ENCODE data around the gene HMGCS2. TPM values are rescaled to one million over a fixed set of nuclear protein-coding genes. Genes with fewer than 3 reads are reported as not detected.
"Not testable (repeated sequence)": the region's sequence is repeated elsewhere in the genome, so short reads cannot be mapped to it uniquely, and the experiment has no call there.

The HMGCS2 gene
- total RNA-seq, 1 donor from 2014 or later = not detected

GRCh38 chr1:119714583-119714982 is 54.1 kb downstream of the HMGCS2 start:
- no peak overlapping the region for H3K4me3 ChIP-seq (ENCODE audit: low read depth, low read length)
- H3K36me3 ChIP-seq (ENCODE audit: control insufficient read depth, insufficient read depth, low read length) = no peaks in the 10 kb centered on the region
- no peak for DNase-seq (ENCODE audit: low read depth)
- H3K27me3 ChIP-seq (ENCODE audit: control insufficient read depth, insufficient read depth, low read length) = no peaks in the 10 kb centered on the region
- no peak for TF ChIP-seq CTCF (IDR thresholded peaks at IDR 0.05; ENCODE audit: insufficient read depth, low read length, poor library complexity, severe bottlenecking)

- TF ChIP-seq CTCF (IDR thresholded peaks at IDR 0.05; ENCODE audit: insufficient read depth, low read length, poor library complexity, severe bottlenecking) = no peak
- DNase-seq (ENCODE audit: low read depth) = no peak
Observed at GRCh38 chr1:119713749-119714456, 54.8 kb downstream of the HMGCS2 start.

DNA sequence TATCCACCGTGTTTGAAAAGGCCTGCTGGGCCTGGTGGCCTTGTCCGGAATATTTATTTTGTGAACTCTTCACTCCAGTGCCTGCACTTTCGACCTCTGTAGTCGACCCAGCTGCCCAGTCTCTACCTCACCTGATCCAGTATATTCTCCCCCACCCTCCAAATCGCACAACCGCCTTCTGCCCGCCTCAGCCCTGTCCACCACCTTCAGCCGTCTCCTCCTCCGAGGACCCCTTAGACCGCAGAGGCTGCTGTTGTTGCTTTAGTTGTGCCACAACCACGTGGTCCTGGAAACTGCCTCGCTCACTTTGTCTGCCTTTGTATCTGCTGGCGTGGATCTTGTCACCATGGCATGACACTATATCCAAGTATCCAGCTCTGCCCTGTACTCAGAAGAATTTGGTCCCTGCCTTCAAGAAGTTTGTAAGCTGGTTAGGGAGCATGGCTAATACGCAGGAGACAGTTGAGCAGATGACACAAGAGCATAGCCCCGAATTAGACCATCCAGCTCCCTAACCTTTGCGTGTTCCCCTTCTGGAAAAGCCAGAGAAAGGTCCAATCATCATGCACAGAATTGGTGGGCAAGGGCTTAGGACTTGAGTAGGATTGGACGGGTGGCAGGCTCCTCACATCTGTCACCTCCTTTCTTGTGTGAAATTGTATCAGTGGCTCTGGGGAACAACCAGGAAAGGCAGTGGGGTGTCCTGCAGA is 55.5 kb downstream of the HMGCS2 start:
- H3K36me3 ChIP-seq (ENCODE audit: control insufficient read depth, insufficient read depth, low read length) = no peaks in the 10 kb centered on the region
- no peaks in the 10 kb centered on the region for H3K27me3 ChIP-seq (ENCODE audit: control insufficient read depth, insufficient read depth, low read length)
- peak overlapping the region; percentile 71 for H3K4me3 ChIP-seq (ENCODE audit: low read depth, low read length)
- TF ChIP-seq CTCF (IDR thresholded peaks at IDR 0.05; ENCODE audit: insufficient read depth, low read length, poor library complexity, severe bottlenecking) = no peak
- DNase-seq (ENCODE audit: low read depth) = no peak

More at GRCh38 chr1:119713749-119714456, 54.8 kb downstream of the HMGCS2 start:
- no peaks in the 10 kb centered on the region for H3K27me3 ChIP-seq (ENCODE audit: control insufficient read depth, insufficient read depth, low read length)
- H3K36me3 ChIP-seq (ENCODE audit: control insufficient read depth, insufficient read depth, low read length) = no peaks in the 10 kb centered on the region
- H3K4me3 ChIP-seq (ENCODE audit: low read depth, low read length) = no peak overlapping the region

DNA sequence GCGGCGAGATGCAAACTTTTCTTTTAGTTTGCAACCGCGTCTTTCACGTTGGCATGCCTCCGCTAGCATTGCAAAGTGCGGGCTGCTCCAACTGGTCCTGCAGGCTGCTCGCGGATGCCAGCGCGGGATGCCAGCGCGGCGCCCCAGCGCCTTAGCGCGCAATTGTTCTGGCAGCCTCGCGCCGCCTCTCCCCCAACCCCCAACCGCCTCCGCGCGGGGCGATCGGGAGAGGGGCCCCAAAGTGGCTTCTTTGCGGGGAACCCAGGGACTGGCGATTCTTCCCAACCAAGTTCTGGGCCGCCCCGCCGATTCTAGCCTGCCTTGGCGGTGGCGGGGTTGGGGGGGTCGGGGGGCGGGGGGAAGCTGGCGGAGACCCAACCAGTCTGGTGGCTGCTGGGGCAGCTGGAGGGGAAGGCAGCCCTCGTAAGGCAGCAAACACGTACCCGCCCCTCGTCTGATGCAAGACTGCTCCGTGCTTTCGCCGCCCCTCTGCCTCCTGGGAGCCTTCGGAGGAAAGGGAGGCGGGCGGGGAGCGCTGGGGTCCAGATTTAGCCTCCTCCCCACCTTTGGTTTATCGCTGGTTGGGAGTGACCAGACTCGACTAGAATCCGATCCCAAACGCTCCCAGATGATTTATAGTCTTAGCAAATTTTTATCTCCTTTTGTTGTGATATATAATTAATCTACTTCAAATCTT is 56.2 kb downstream of the HMGCS2 start:
- H3K27me3 ChIP-seq (ENCODE audit: control insufficient read depth, insufficient read depth, low read length) = no peaks in the 10 kb centered on the region
- no peaks in the 10 kb centered on the region for H3K36me3 ChIP-seq (ENCODE audit: control insufficient read depth, insufficient read depth, low read length)
- peak overlapping the region; percentile 71 for H3K4me3 ChIP-seq (ENCODE audit: low read depth, low read length)
- DNase-seq (ENCODE audit: low read depth) = peak; percentile 58
- TF ChIP-seq CTCF (IDR thresholded peaks at IDR 0.05; ENCODE audit: insufficient read depth, low read length, poor library complexity, severe bottlenecking) = no peak

DNA sequence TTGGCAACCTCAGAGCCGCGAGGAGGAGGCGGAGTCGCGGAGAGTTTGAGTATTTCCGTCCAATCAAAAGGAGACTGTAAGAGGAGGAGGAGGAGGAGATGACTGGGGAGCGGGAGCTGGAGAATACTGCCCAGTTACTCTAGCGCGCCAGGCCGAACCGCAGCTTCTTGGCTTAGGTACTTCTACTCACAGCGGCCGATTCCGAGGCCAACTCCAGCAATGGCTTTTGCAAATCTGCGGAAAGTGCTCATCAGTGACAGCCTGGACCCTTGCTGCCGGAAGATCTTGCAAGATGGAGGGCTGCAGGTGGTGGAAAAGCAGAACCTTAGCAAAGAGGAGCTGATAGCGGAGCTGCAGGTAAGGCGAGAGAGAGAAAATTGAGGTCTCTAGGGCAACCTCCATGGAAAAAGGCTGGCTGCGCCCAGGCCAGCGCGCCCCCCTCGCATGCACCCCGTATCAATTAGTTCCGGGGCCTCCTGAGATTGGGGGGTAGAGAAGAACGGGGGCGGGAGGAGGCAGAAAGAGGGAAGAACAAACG is 56.8 kb downstream of the HMGCS2 start, which contains the start of gene PHGDH:
TSS of gene PHGDH (plus strand) at position 131 of the 538 bp plus-strand sequence. CDS start at position 220, 89 bp downstream.
- no peak for TF ChIP-seq CTCF (IDR thresholded peaks at IDR 0.05; ENCODE audit: insufficient read depth, low read length, poor library complexity, severe bottlenecking)
- H3K4me3 ChIP-seq (ENCODE audit: low read depth, low read length) = peak within 1 kb of the TSS; percentile 71
- DNase-seq (ENCODE audit: low read depth) = peak; percentile 52
- H3K36me3 ChIP-seq (ENCODE audit: control insufficient read depth, insufficient read depth, low read length) = no peaks in the 10 kb centered on the region
- no peaks in the 10 kb centered on the region for H3K27me3 ChIP-seq (ENCODE audit: control insufficient read depth, insufficient read depth, low read length)

GRCh38 chr1:119711356-119711803 is 57.3 kb downstream of the HMGCS2 start:
- H3K4me3 ChIP-seq (ENCODE audit: low read depth, low read length) = peak overlapping the region; percentile 71
- not testable (repeated sequence) for H3K27me3 ChIP-seq (ENCODE audit: control insufficient read depth, insufficient read depth, low read length); H3K36me3 ChIP-seq (ENCODE audit: control insufficient read depth, insufficient read depth, low read length); DNase-seq (ENCODE audit: low read depth)

DNA sequence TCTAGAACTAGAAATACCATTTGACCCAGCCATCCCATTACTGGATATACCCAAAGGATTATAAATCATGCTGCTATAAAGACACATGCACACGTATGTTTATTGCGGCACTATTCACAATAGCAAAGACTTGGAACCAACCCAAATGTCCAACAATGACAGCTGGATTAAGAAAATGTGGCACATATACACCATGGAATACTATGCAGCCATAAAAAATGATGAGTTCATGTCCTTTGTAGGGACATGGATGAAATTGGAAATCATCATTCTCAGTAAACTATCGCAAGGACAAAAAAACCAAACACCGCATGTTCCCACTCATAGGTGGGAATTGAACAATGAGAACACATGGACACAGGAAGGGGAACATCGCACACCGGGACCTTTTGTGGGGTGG is 62.1 kb downstream of the HMGCS2 start:
- not testable (repeated sequence) for DNase-seq (ENCODE audit: low read depth); H3K4me3 ChIP-seq (ENCODE audit: low read depth, low read length); H3K36me3 ChIP-seq (ENCODE audit: control insufficient read depth, insufficient read depth, low read length); H3K27me3 ChIP-seq (ENCODE audit: control insufficient read depth, insufficient read depth, low read length)

Data from kidney epithelial cell (primary cell).